Neuronal stem cell (in vitro differentiated cells): ENCODE data around the gene NT5DC2.

ENCODE experiments used
- DNase-seq: peaks from one replicate; pipeline ENCODE4 v3.0.0-alpha.2; 2013; ENCODE audit warnings: low spot score
- H2AFZ ChIP-seq: one replicate; pipeline ENCODE4 v1.6.1; 2013; ENCODE audit warnings: mild to moderate bottlenecking, low read length, inconsistent platforms
- H2AK5ac ChIP-seq: 2 replicates; pipeline ENCODE4 v1.6.1; 2013; ENCODE audit warnings: low read depth, mild to moderate bottlenecking, inconsistent platforms, low read length, moderate library complexity, mixed read lengths
- H2BK120ac ChIP-seq: 2 replicates; pipeline ENCODE4 v1.6.1; 2013; ENCODE audit warnings: low read depth, mild to moderate bottlenecking, inconsistent platforms, low read length, moderate library complexity, mixed read lengths
- H2BK12ac ChIP-seq: one replicate; pipeline ENCODE4 v1.6.1; 2013; ENCODE audit warnings: low read length, inconsistent platforms
- H2BK15ac ChIP-seq: 2 replicates; pipeline ENCODE4 v1.6.1; 2013; ENCODE audit warnings: mild to moderate bottlenecking, low read length, inconsistent platforms, mixed read lengths
- H2BK5ac ChIP-seq: one replicate; pipeline ENCODE4 v1.6.1; 2013; ENCODE audit warnings: inconsistent platforms, mild to moderate bottlenecking, low read length, moderate library complexity
- H3K14ac ChIP-seq: one replicate; pipeline ENCODE4 v1.6.1; 2013; ENCODE audit warnings: low read length, inconsistent platforms
- H3K18ac ChIP-seq: 2 replicates; pipeline ENCODE4 v1.6.1; 2013; ENCODE audit warnings: low read length, inconsistent platforms
- H3K23ac ChIP-seq: 2 replicates; pipeline ENCODE4 v1.6.1; 2013; ENCODE audit warnings: low read depth, mild to moderate bottlenecking, mixed read lengths, low read length, inconsistent platforms; ENCODE audit not compliant: poor library complexity
- H3K27ac ChIP-seq: replicated peaks from 3 replicates; pipeline ENCODE4 v1.5.1; 2013; ENCODE audit warnings: low read length, inconsistent platforms
- H3K27me3 ChIP-seq, 3 experiments: 2 replicates each; pipeline ENCODE4 v1.6.1; 2013; ENCODE audit warnings: low read length in 3 of 3, mild to moderate bottlenecking in 2 of 3, inconsistent platforms in 1 of 3, low read depth in 1 of 3, mixed read lengths in 1 of 3, moderate library complexity in 1 of 3; ENCODE audit not compliant: control insufficient read depth in 3 of 3, insufficient read depth in 3 of 3
- H3K36me3 ChIP-seq, 2 donors: replicated peaks in 1 of 2; 2 replicates each; pipeline ENCODE4 v1.6.1; 2013; ENCODE audit warnings: low read length in 2 of 2; ENCODE audit not compliant: control insufficient read depth in 2 of 2, insufficient read depth in 2 of 2
- H3K4ac ChIP-seq: 2 replicates; pipeline ENCODE4 v1.6.1; 2013; ENCODE audit warnings: inconsistent platforms, mild to moderate bottlenecking, low read length, moderate library complexity
- H3K4me1 ChIP-seq, 2 donors: 1 replicate in 1 of 2; 2 replicates in 1 of 2; pipeline ENCODE4 v1.6.1; 2013; ENCODE audit warnings: low read length in 2 of 2, low read depth in 1 of 2; ENCODE audit not compliant: control insufficient read depth in 2 of 2, insufficient read depth in 1 of 2
- H3K4me2 ChIP-seq: one replicate; pipeline ENCODE4 v1.6.1; 2013; ENCODE audit warnings: mild to moderate bottlenecking, low read length, inconsistent platforms; ENCODE audit not compliant: insufficient read depth, poor library complexity, severe bottlenecking
- H3K4me3 ChIP-seq, 2 donors: 2 replicates each; pipeline ENCODE4 v1.5.1; 2013; ENCODE audit warnings: low read length in 2 of 2, mild to moderate bottlenecking in 2 of 2, inconsistent platforms in 1 of 2, moderate library complexity in 1 of 2
- H3K79me1 ChIP-seq: one replicate; pipeline ENCODE4 v1.6.1; 2013; ENCODE audit warnings: low read depth, mild to moderate bottlenecking, inconsistent platforms, low read length, moderate library complexity
- H3K9ac ChIP-seq: one replicate; pipeline ENCODE4 v1.6.1; 2013; ENCODE audit warnings: mild to moderate bottlenecking, low read depth, low read length, inconsistent platforms; ENCODE audit not compliant: poor library complexity
- H3K9me3 ChIP-seq, 2 donors: replicated peaks in 1 of 2; 2 replicates each; pipeline versions ENCODE3 to v1.6.1; 2013; ENCODE audit warnings: low read length in 2 of 2, mild to moderate bottlenecking in 2 of 2, inconsistent platforms in 1 of 2, low read depth in 1 of 2, mixed read lengths in 1 of 2, moderate library complexity in 1 of 2; ENCODE audit not compliant: control insufficient read depth in 2 of 2, insufficient read depth in 1 of 2
- H4K8ac ChIP-seq: one replicate; pipeline ENCODE4 v1.6.1; 2013; ENCODE audit warnings: low read depth, mild to moderate bottlenecking, inconsistent platforms, low read length, moderate library complexity
- H4K91ac ChIP-seq: one replicate; pipeline ENCODE4 v1.6.1; 2013; ENCODE audit warnings: low read length, low read depth, mild to moderate bottlenecking, inconsistent platforms; ENCODE audit not compliant: poor library complexity
- WGBS, 2 donors: extraction: QIAGEN DNeasy Blood & Tissue Kit; methylation state at CpG; one replicate each; pipeline ENCODE4 v1.1.7; 2013; ENCODE audit warnings: missing lambda C conversion rate in 2 of 2, mixed read lengths in 1 of 2; ENCODE audit not compliant: insufficient read length in 2 of 2, insufficient replicate concordance in 1 of 2; ENCODE audit errors: extremely low coverage in 2 of 2; 5-methylcytosine and 5-hydroxymethylcytosine counted together

The NT5DC2 gene

GRCh38 chr3:52534281-52535183, 875 bp upstream of the NT5DC2 start:
- Histone ChIP-seq H3K4ac (no peak overlapping the region), H3K9ac (peak overlapping the region; percentile 47), H3K4me2 (peak overlapping the region; percentile 54), H4K8ac (no peak overlapping the region), H3K27ac (peak overlapping the region; percentile 46), H4K91ac (no peak overlapping the region), H3K9me3 (no peaks in the 10 kb centered on the region), H3K14ac (peak overlapping the region; percentile 77), H2BK15ac (peak overlapping the region; percentile 65), H2BK5ac (peak overlapping the region; percentile 75), H3K18ac (peak overlapping the region; percentile 91), H3K36me3 (peaks cover 8 to 13% of the 10 kb centered on the region in 2 donors), H2BK12ac (no peak overlapping the region), H3K23ac (no peak overlapping the region), H2AK5ac (peak overlapping the region; percentile 89), H3K4me1 (peaks cover 23 to 30% of the 10 kb centered on the region in 2 donors), H3K27me3 (no peaks in the 10 kb centered on the region), H3K79me1 (peaks cover 23% of the 10 kb centered on the region), H2AFZ (peak overlapping the region; percentile 73), H2BK120ac (no peak overlapping the region), H3K4me3 (peak overlapping the region; percentile 37 to 76)
- WGBS, 2 donors = no CpG with 5 or more reads among the region's 57 CpGs
- no peak for DNase-seq

DNA sequence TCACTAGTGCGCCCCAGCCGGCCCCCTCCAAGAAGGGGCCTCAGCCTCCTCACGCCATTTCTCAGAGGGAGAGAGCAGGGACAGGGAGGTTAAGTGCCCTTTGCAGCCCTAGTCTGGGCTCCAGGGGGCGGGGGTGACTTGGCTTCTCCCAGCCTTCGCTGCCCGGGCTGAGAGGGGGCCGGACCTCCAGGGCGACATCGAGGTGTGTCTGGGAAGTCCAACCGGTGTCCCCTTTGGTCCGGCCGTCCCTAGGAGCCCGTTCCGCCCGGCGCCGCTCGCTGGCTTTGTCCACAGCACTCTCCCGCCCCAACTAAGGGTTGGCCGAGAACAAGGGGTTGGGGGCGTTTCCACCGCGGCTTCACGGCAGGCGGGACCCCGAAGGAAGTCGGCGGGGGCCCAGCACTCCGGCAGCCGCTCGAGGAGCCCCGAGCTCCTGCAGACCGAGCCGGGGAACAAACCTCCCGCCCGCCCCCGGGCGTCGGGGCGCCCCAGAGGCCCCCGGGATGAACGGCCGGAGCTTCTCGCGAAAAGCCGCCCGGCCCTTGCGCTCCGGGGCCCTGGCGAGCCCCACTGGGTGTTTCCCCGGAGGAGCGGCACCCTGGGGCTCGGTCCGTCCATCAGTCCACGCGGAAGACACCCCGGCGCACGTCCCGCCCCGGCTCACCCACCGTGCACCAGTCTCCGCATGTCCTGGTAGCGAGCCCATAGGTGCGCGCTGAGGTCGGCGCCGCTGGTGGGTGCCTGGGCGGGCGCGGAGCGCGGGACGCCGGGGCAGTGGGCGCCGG, 627 bp downstream of the NT5DC2 start:
- Histone ChIP-seq H3K36me3 (peaks cover 16 to 22% of the 10 kb centered on the region in 2 donors), H3K18ac (peak overlapping the region; percentile 86), H3K4me2 (peak overlapping the region; percentile 66), H4K8ac (no peak overlapping the region), H3K27me3 (no peaks in the 10 kb centered on the region), H3K23ac (peak overlapping the region; percentile 16), H2BK5ac (peak overlapping the region; percentile 43), H3K4ac (no peak overlapping the region), H2AFZ (peak overlapping the region; percentile 72), H3K4me3 (peak overlapping the region; percentile 58 to 95), H2BK12ac (no peak overlapping the region), H3K79me1 (peaks cover 29% of the 10 kb centered on the region), H4K91ac (no peak overlapping the region), H2AK5ac (peak overlapping the region; percentile 87), H3K9me3 (no peaks in the 10 kb centered on the region), H3K27ac (peak overlapping the region; percentile 25), H3K4me1 (peaks cover 22 to 25% of the 10 kb centered on the region in 2 donors), H3K9ac (peak overlapping the region; percentile 94), H2BK15ac (peak overlapping the region; percentile 3), H3K14ac (peak overlapping the region; percentile 5), H2BK120ac (no peak overlapping the region)
- DNase-seq = peak; percentile 48
- no CpG with 5 or more reads among the region's 78 CpGs for WGBS, 2 donors

DNA sequence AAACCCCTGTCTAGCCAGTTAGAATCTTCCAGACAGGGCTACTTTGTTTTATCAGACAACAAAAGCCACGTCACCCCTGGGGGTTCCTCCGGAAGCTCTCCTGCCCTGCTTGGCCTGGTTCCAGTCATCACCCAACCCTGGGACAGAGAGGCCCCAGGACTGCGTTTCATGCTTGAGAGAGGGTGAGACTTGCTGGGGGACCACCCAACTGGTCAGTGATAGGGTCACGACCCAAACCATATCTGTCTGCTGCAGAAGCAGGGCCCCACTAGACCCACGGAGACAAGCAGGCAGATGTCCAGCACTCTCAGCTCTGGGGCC, 1.2 kb downstream of the NT5DC2 start:
- Histone ChIP-seq H2AK5ac (peak overlapping the region; percentile 87), H2BK15ac (no peak overlapping the region), H3K27me3 (no peaks in the 10 kb centered on the region), H3K23ac (peak overlapping the region; percentile 16), H2AFZ (peak overlapping the region; percentile 72), H3K9me3 (no peaks in the 10 kb centered on the region), H3K27ac (peak overlapping the region; percentile 15), H3K4ac (no peak overlapping the region), H4K8ac (no peak overlapping the region), H4K91ac (no peak overlapping the region), H3K4me3 (peak overlapping the region; percentile 58 to 95), H2BK12ac (no peak overlapping the region), H3K18ac (peak overlapping the region; percentile 86), H3K4me2 (peak overlapping the region; percentile 66), H3K9ac (peak overlapping the region; percentile 94), H2BK5ac (peak overlapping the region; percentile 43), H3K79me1 (peaks cover 25% of the 10 kb centered on the region), H2BK120ac (no peak overlapping the region), H3K4me1 (peaks cover 19 to 21% of the 10 kb centered on the region in 2 donors), H3K14ac (no peak overlapping the region), H3K36me3 (peaks cover 22 to 27% of the 10 kb centered on the region in 2 donors)
- WGBS, 2 donors = no CpG with 5 or more reads among the region's 5 CpGs
- no peak for DNase-seq
